ENCODE measurements around the gene COX17. TPM values are rescaled to one million over a fixed set of nuclear protein-coding genes. Genes with fewer than 3 reads are reported as not detected.

COX17 gene, protein sequence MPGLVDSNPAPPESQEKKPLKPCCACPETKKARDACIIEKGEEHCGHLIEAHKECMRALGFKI
- total RNA-seq, result 85.3 TPM
- 171 TPM for polyA plus RNA-seq
- long read RNA-seq, donor 1, transcript COX17-201 (3 exons, 684 nt), result major isoform, 18 of 19 reads
- long read RNA-seq, donor 1, partial matches to known transcripts, result 0 of 19 reads
- long read RNA-seq, donor 1, other reads (novel, unspliced or antisense), result 0 of 19 reads
- long read RNA-seq, donor 2, transcript COX17-201 (3 exons, 684 nt), result major isoform, 134 of 155 reads
- long read RNA-seq, donor 2, partial matches to known transcripts, result 0 of 155 reads
- long read RNA-seq, donor 2, other reads (novel, unspliced or antisense), result 15 of 155 reads
- long read RNA-seq, donor 3, transcript COX17-201 (3 exons, 684 nt), result major isoform, 191 of 237 reads
- long read RNA-seq, donor 3, partial matches to known transcripts, result 9 of 237 reads
- long read RNA-seq, donor 3, other reads (novel, unspliced or antisense), result 31 of 237 reads
- long read RNA-seq, donor 4, transcript COX17-201 (3 exons, 684 nt), result major isoform, 58 of 68 reads
- long read RNA-seq, donor 4, partial matches to known transcripts, result 0 of 68 reads
- long read RNA-seq, donor 4, other reads (novel, unspliced or antisense), result 6 of 68 reads
- long read RNA-seq, donor 5, transcript COX17-201 (3 exons, 684 nt), result major isoform, 201 of 253 reads
- long read RNA-seq, donor 5, partial matches to known transcripts, result 15 of 253 reads
- long read RNA-seq, donor 5, other reads (novel, unspliced or antisense), result 30 of 253 reads
- long read RNA-seq, donor 6, transcript COX17-201 (3 exons, 684 nt), result major isoform, 62 of 63 reads
- long read RNA-seq, donor 6, partial matches to known transcripts, result 0 of 63 reads
- long read RNA-seq, donor 6, other reads (novel, unspliced or antisense), result 0 of 63 reads
- long read RNA-seq, donor 7, transcript COX17-201 (3 exons, 684 nt), result major isoform, 103 of 112 reads
- long read RNA-seq, donor 7, partial matches to known transcripts, result 0 of 112 reads
- long read RNA-seq, donor 7, other reads (novel, unspliced or antisense), result 5 of 112 reads
- long read RNA-seq, donor 8, transcript COX17-201 (3 exons, 684 nt), result major isoform, 24 of 25 reads
- long read RNA-seq, donor 8, partial matches to known transcripts, result 0 of 25 reads
- long read RNA-seq, donor 8, other reads (novel, unspliced or antisense), result 0 of 25 reads
- long read RNA-seq, donor 9, transcript COX17-201 (3 exons, 684 nt), result major isoform, 80 of 89 reads
- long read RNA-seq, donor 9, partial matches to known transcripts, result 0 of 89 reads
- long read RNA-seq, donor 9, other reads (novel, unspliced or antisense), result 5 of 89 reads
- long read RNA-seq, donor 10, transcript COX17-201 (3 exons, 684 nt), result major isoform, 101 of 113 reads
- long read RNA-seq, donor 10, partial matches to known transcripts, result 0 of 113 reads
- long read RNA-seq, donor 10, other reads (novel, unspliced or antisense), result 8 of 113 reads

DNA sequence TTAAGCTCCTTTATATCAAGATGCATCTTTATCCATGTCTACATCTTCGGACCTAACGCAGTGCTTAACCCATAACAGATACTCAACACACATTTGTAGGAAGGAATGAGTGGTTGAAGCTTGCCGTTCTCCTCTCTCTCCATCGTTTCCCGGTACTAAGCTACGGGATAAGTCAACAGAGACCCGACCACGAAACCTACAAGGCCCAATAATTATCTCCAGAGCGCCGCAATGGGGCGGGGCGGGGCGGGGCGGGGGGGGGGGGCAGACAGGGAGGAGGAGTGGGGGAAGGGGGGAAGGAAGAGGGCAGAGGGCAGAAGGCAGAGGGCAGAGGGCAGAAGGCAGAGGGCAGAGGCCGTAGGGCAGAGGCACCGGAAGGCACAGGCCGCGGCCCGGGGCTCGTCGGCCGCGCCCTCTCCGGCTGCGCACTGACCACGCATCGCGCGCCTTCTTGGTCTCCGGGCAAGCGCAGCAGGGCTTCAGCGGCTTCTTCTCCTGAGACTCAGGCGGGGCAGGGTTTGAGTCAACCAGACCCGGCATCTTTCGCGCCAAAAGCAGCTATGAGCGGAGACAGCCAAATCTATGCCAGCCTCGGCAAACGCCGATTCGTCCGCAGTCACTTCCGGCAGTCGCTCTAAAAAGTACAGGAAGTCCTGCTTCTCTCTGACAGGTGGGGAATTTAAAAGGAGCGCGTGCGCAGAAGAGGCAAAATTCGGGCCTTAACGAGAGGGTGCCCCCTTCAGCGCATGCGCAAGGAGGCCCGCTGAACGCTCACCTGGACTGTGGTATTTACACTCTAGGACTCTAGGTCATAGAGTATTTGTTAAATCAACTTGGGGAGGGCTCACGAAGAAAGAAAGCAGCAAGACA, at the start of gene COX17:
TSS of gene COX17 (minus strand) at position 636 of the 870 bp plus-strand sequence. CDS start at position 540, 96 bp downstream.
- no peaks in the 10 kb centered on the region for H3K9me3 ChIP-seq (ENCODE audit: control insufficient read depth in 2 of 2, insufficient read depth in 1 of 2, low read length in 1 of 2)
- peaks cover 7 to 11% of the 10 kb centered on the region in 2 donors for H3K4me1 ChIP-seq (ENCODE audit: control insufficient read depth in 2 of 2, insufficient read depth in 2 of 2, low read length in 2 of 2)
- peak within 1 kb of the TSS; percentile 78 to 88 for H3K4me3 ChIP-seq (ENCODE audit: low read length in 2 of 2)
- peak; percentile 90 to 99 (median 96) for DNase-seq (ENCODE audit: low read depth in 6 of 9, low spot score in 9 of 9)
- H3K27me3 ChIP-seq (ENCODE audit: control insufficient read depth in 2 of 2, insufficient read depth in 1 of 2, low read length in 1 of 2), result no peaks in the 10 kb centered on the region
- peaks cover 19 to 22% of the 10 kb centered on the region in 2 donors for H3K36me3 ChIP-seq (ENCODE audit: control insufficient read depth in 2 of 2, insufficient read depth in 2 of 2, low read length in 1 of 2)
- under 1% methylated on average over 54 of the region's 54 CpGs for WGBS
- peak within 1 kb of the TSS; percentile 88 to 95 for H3K27ac ChIP-seq (ENCODE audit: low read depth in 1 of 2, low read length in 1 of 2)

DNA sequence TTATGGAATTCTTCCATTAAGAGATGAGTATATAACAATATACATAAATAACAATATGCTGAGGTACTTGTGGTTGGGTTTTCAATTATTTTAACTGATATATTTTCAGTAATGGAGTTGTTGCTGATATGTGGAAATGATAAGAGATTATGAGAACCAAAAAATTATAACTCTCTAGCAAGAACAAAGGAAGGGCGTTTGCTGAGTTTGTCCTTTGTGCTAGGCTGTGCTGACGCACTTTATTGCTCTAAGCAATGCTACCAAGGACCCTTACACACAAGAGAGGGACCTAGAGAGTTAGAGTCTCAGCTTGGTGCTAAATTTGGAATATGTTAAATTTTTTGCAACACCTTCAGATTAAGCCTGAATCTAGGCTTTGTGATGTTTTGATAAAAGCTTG, 49.7 kb upstream of the COX17 start:
- WGBS, result 95% methylated on average over 2 of the region's 2 CpGs
- Histone ChIP-seq H3K4me3 (ENCODE audit: low read length in 2 of 2) (no peak overlapping the region), H3K9me3 (ENCODE audit: control insufficient read depth in 2 of 2, insufficient read depth in 1 of 2, low read length in 1 of 2) (no peaks in the 10 kb centered on the region), H3K36me3 (ENCODE audit: control insufficient read depth in 2 of 2, insufficient read depth in 2 of 2, low read length in 1 of 2) (no peaks in the 10 kb centered on the region), H3K27ac (ENCODE audit: low read depth in 1 of 2, low read length in 1 of 2) (no peak overlapping the region), H3K4me1 (ENCODE audit: control insufficient read depth in 2 of 2, insufficient read depth in 2 of 2, low read length in 2 of 2) (no peaks in the 10 kb centered on the region), H3K27me3 (ENCODE audit: control insufficient read depth in 2 of 2, insufficient read depth in 1 of 2, low read length in 1 of 2) (no peaks in the 10 kb centered on the region)
- DNase-seq (ENCODE audit: low read depth in 6 of 9, low spot score in 9 of 9), result no peak

DNA sequence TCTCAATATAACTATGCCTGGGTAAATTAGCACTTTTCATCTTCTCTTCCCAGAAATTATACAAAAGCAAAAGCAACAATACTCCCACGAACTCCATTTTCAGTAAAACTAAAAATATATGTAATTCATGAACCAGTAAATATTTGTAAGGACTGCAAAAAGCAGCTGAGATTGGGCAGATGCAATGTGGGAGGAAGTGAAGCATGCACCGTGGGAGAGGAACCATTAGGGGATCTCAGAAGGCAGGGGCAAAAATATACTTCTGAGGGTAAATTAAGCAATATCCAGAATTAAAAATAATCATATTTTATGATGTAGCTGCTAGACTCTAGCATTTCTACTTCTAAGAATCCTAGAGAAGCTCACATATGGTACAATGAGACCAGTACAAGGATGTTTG, 45.8 kb upstream of the COX17 start:
- WGBS, result 44% methylated on average over 2 of the region's 2 CpGs
- Histone ChIP-seq H3K9me3 (ENCODE audit: control insufficient read depth in 2 of 2, insufficient read depth in 1 of 2, low read length in 1 of 2) (no peaks in the 10 kb centered on the region), H3K27me3 (ENCODE audit: control insufficient read depth in 2 of 2, insufficient read depth in 1 of 2, low read length in 1 of 2) (no peaks in the 10 kb centered on the region), H3K27ac (ENCODE audit: low read depth in 1 of 2, low read length in 1 of 2) (no peak overlapping the region), H3K36me3 (ENCODE audit: control insufficient read depth in 2 of 2, insufficient read depth in 2 of 2, low read length in 1 of 2) (no peaks in the 10 kb centered on the region), H3K4me1 (ENCODE audit: control insufficient read depth in 2 of 2, insufficient read depth in 2 of 2, low read length in 2 of 2) (no peaks in the 10 kb centered on the region), H3K4me3 (ENCODE audit: low read length in 2 of 2) (no peak overlapping the region)
- no peak for DNase-seq (ENCODE audit: low read depth in 6 of 9, low spot score in 9 of 9)

DNA sequence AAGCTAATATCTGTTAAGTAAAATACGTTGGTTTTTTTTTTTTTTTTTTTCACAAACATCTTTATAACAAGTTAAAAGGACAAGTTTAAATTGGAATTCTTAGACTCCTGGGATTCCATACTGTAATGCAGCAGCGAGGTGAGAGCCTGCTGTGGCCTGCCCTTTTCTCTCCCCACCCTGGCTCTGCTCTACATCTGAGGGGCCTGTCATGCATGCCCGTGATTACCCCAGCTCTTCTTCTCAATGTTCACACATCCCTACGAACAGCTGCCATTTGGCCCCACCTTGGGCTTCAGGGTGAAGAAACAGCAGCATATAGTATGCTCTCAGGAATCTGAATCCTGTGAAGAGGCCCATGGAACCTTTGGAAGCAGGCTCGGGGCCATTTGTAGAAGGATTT, 40.3 kb upstream of the COX17 start:
- H3K4me3 ChIP-seq (ENCODE audit: low read length in 2 of 2), result no peak overlapping the region
- no peaks in the 10 kb centered on the region for H3K9me3 ChIP-seq (ENCODE audit: control insufficient read depth in 2 of 2, insufficient read depth in 1 of 2, low read length in 1 of 2)
- WGBS, result 94% methylated on average over 5 of the region's 5 CpGs
- no peaks in the 10 kb centered on the region for H3K4me1 ChIP-seq (ENCODE audit: control insufficient read depth in 2 of 2, insufficient read depth in 2 of 2, low read length in 2 of 2)
- no peaks in the 10 kb centered on the region for H3K27me3 ChIP-seq (ENCODE audit: control insufficient read depth in 2 of 2, insufficient read depth in 1 of 2, low read length in 1 of 2)
- no peaks in the 10 kb centered on the region for H3K36me3 ChIP-seq (ENCODE audit: control insufficient read depth in 2 of 2, insufficient read depth in 2 of 2, low read length in 1 of 2)
- no peak overlapping the region for H3K27ac ChIP-seq (ENCODE audit: low read depth in 1 of 2, low read length in 1 of 2)
- DNase-seq (ENCODE audit: low read depth in 6 of 9, low spot score in 9 of 9), result no peak

DNA sequence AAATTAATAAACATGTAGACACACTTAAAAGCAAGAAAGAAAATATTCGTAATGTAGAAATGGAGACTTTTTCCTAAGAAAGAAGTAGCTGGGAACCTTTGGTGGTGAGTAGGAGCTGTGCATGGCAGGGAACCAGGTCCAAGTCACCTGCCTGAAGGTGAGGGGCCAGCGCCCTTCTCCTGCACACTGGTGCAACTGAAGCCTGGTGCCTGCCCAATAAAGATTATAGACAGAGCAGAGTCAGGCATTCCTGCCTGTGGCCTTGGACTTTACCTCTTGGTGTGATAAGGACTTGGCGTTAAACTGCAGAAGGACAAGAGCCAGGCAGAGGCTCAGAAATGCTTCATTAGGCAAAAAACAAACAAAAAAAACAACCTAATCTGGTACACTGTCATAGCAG, 39.8 kb upstream of the COX17 start:
- Histone ChIP-seq H3K4me3 (ENCODE audit: low read length in 2 of 2) (no peak overlapping the region), H3K9me3 (ENCODE audit: control insufficient read depth in 2 of 2, insufficient read depth in 1 of 2, low read length in 1 of 2) (no peaks in the 10 kb centered on the region), H3K4me1 (ENCODE audit: control insufficient read depth in 2 of 2, insufficient read depth in 2 of 2, low read length in 2 of 2) (no peaks in the 10 kb centered on the region), H3K27me3 (ENCODE audit: control insufficient read depth in 2 of 2, insufficient read depth in 1 of 2, low read length in 1 of 2) (no peaks in the 10 kb centered on the region), H3K36me3 (ENCODE audit: control insufficient read depth in 2 of 2, insufficient read depth in 2 of 2, low read length in 1 of 2) (no peaks in the 10 kb centered on the region), H3K27ac (ENCODE audit: low read depth in 1 of 2, low read length in 1 of 2) (no peak overlapping the region)
- DNase-seq (ENCODE audit: low read depth in 6 of 9, low spot score in 9 of 9), result no peak
- 95% methylated on average over 3 of the region's 3 CpGs for WGBS

DNA sequence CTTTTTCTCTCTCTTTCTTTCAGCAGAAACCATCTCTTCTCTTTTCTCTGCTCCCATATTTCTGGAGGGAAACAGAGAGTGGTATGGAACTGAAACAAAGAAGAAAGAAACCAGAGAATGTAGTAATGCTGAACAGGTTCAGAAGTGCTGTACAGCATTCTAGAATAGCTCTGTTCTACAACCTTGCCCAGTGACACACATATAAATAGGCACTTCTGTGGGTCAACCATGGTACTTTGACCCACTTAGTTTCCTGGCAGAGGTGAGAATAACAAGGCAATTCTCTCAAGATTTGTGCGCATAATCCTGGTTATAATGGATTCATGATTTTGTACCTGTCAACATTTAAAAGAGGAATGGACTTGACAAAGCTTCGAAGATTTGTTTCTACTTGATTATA, 37.9 kb upstream of the COX17 start:
- no peaks in the 10 kb centered on the region for H3K27me3 ChIP-seq (ENCODE audit: control insufficient read depth in 2 of 2, insufficient read depth in 1 of 2, low read length in 1 of 2)
- no peaks in the 10 kb centered on the region for H3K4me1 ChIP-seq (ENCODE audit: control insufficient read depth in 2 of 2, insufficient read depth in 2 of 2, low read length in 2 of 2)
- WGBS, result over 99% methylated on average over 2 of the region's 2 CpGs
- no peak overlapping the region for H3K4me3 ChIP-seq (ENCODE audit: low read length in 2 of 2)
- DNase-seq (ENCODE audit: low read depth in 6 of 9, low spot score in 9 of 9), result no peak
- H3K36me3 ChIP-seq (ENCODE audit: control insufficient read depth in 2 of 2, insufficient read depth in 2 of 2, low read length in 1 of 2), result no peaks in the 10 kb centered on the region
- no peaks in the 10 kb centered on the region for H3K9me3 ChIP-seq (ENCODE audit: control insufficient read depth in 2 of 2, insufficient read depth in 1 of 2, low read length in 1 of 2)
- H3K27ac ChIP-seq (ENCODE audit: low read depth in 1 of 2, low read length in 1 of 2), result no peak overlapping the region

DNA sequence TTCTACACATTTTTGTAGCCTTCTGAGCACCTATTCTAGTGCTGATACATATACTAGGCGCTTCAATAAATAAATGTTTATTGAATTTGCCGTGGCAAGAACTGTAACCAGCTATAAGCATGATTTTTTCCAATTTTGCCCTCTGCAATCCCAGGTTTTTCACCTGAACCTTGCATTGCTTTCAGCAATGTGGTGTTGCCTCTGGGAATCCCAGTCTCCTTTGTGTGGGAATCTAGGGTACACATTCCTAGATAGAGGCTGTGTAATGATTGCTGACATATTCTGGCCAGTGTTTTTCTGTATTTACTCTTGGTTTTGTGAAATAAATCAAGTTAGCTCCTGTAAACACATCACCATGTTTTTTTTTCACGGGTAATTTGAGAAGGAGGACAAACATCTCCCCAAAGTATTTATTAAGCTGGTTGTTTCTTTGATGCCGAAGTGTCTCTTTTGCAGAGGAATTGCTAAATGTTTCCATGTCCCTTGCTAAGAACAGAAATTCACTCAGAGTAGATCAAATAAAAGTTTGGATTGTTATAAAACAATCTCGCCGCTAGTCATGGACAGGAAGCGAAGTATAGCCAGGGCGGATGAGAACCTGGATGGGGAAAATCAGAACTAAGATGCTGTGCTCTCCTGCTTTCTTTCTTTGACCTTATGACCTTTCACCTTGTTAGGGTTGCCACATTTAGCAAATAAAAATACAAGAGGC, 26.8 kb upstream of the COX17 start:
- Histone ChIP-seq H3K27me3 (ENCODE audit: control insufficient read depth in 2 of 2, insufficient read depth in 1 of 2, low read length in 1 of 2) (peaks cover 7 to 30% of the 10 kb centered on the region in 2 donors), H3K27ac (ENCODE audit: low read depth in 1 of 2, low read length in 1 of 2) (no peak overlapping the region), H3K9me3 (ENCODE audit: control insufficient read depth in 2 of 2, insufficient read depth in 1 of 2, low read length in 1 of 2) (peaks cover 0 to 3% of the 10 kb centered on the region in 2 donors), H3K4me3 (ENCODE audit: low read length in 2 of 2) (no peak overlapping the region), H3K36me3 (ENCODE audit: control insufficient read depth in 2 of 2, insufficient read depth in 2 of 2, low read length in 1 of 2) (no peaks in the 10 kb centered on the region), H3K4me1 (ENCODE audit: control insufficient read depth in 2 of 2, insufficient read depth in 2 of 2, low read length in 2 of 2) (peaks cover 9% of the 10 kb centered on the region in 2 donors)
- no peak for DNase-seq (ENCODE audit: low read depth in 6 of 9, low spot score in 9 of 9)
- 94% methylated on average over 8 of the region's 8 CpGs for WGBS

Data from thymus (tissue), 14 donors.